ENCODE data around the gene ZNF451.
"Not testable (repeated sequence)": the region's sequence is repeated elsewhere in the genome, so short reads cannot be mapped to it uniquely, and the experiment has no call there.

- TF ChIP-seq, protein P1, sequence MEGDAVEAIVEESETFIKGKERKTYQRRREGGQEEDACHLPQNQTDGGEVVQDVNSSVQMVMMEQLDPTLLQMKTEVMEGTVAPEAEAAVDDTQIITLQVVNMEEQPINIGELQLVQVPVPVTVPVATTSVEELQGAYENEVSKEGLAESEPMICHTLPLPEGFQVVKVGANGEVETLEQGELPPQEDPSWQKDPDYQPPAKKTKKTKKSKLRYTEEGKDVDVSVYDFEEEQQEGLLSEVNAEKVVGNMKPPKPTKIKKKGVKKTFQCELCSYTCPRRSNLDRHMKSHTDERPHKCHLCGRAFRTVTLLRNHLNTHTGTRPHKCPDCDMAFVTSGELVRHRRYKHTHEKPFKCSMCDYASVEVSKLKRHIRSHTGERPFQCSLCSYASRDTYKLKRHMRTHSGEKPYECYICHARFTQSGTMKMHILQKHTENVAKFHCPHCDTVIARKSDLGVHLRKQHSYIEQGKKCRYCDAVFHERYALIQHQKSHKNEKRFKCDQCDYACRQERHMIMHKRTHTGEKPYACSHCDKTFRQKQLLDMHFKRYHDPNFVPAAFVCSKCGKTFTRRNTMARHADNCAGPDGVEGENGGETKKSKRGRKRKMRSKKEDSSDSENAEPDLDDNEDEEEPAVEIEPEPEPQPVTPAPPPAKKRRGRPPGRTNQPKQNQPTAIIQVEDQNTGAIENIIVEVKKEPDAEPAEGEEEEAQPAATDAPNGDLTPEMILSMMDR (IDR thresholded peaks at IDR 0.05): not testable (repeated sequence)
- TF ChIP-seq POLR2A (IDR thresholded peaks at IDR 0.05): not testable (repeated sequence)
These were observed 1.4 kb downstream of the ZNF451 start for GRCh38 chr6:57091375-57091774.
